Choroid plexus epithelial cell (primary cell): Measurements from ENCODE around the gene ERVMER34-1.

Experiments
- DNase-seq: peaks from one replicate; pipeline ENCODE4 v3.0.0-alpha.2; 2010; ENCODE audit warnings: low read depth
- H3K4me3 ChIP-seq: 2 replicates; pipeline ENCODE4 v1.5.1; 2011; ENCODE audit warnings: low read depth, mild to moderate bottlenecking, control low read depth, low read length, moderate library complexity
- CTCF ChIP-seq: conservative IDR thresholded peaks from 2 replicates; pipeline ENCODE4 v1.5.1; 2011; ENCODE audit warnings: low read depth, mild to moderate bottlenecking, control low read depth, inconsistent platforms, low read length, moderate library complexity

The ERVMER34-1 gene

GRCh38 chr4:52748432-52748831, 2.8 kb downstream of the ERVMER34-1 start:
- H3K4me3 ChIP-seq = no peak overlapping the region
- DNase-seq = no peak
- TF ChIP-seq CTCF = no peak

- no peak for DNase-seq
- H3K4me3 ChIP-seq = no peak overlapping the region
- TF ChIP-seq CTCF = no peak
Observed at GRCh38 chr4:52744588-52744987, 6.6 kb downstream of the ERVMER34-1 start.

- no peak for DNase-seq
- no peak for TF ChIP-seq CTCF
- no peak overlapping the region for H3K4me3 ChIP-seq
Observed at GRCh38 chr4:52743444-52744019, 7.7 kb downstream of the ERVMER34-1 start.

GRCh38 chr4:52729586-52729985, 21.6 kb downstream of the ERVMER34-1 start:
- DNase-seq = no peak
- no peak for TF ChIP-seq CTCF
- no peak overlapping the region for H3K4me3 ChIP-seq

- no peak for TF ChIP-seq CTCF
- DNase-seq = no peak
- no peak overlapping the region for H3K4me3 ChIP-seq
Observed at GRCh38 chr4:52728691-52729240, 22.5 kb downstream of the ERVMER34-1 start.

- no peak for TF ChIP-seq CTCF
- no peak overlapping the region for H3K4me3 ChIP-seq
- no peak for DNase-seq
Observed at GRCh38 chr4:52726826-52727580, 24.2 kb downstream of the ERVMER34-1 start.
